ENCODE results near the gene DIP2C. TPM values are rescaled to one million over a fixed set of nuclear protein-coding genes. Genes with fewer than 3 reads are reported as not detected.
A peak's percentile ranks its signal among the peaks of the same experiment; 100 is the strongest.

The DIP2C gene
- polyA plus RNA-seq, 1 of the 3 experiments (the other 2 are of a cell fraction): 8.7 TPM

DNA sequence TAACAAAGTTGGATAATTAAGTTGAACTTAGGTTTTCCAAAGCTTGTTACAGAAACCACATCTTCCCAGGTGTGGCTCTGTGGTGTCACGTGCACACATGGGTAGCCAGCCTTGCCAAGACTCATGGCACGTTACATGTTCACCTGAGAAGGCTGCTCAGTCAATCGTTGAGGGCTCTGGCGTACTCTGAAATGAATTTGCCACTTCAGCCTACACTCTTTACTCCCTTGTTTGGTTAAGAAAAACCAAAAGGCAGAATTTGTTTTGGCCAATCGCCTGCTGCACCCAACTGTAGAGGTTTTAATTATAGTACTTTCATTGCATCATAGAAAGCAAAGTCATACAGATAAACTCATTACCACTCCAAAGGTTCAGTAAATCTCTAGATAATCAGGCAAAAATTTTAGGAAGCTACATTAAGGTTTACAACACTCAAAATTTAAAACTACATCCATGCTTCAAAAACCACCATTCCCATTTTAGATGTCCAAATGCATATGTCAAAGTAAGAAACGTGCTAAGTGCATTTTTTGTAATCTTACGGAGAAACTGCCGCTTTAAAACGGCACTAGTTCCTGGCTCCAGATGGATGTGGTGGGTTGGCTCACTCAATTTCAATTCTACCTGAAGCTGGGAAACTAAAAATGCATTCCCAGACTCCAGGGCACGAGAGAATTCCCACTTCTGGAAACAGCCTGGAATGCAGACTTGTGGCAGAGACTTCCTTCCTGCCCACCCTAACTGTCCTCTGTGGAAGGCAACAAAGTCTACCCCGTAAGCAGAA lies 88.4 kb downstream of the DIP2C start:
- Histone ChIP-seq H3K4me3 (ENCODE audit: low read depth in 2 of 2, low read length in 1 of 2) (no peak overlapping the region), H3F3A (replicated peaks; ENCODE audit: insufficient read depth) (peaks cover 8% of the 10 kb centered on the region), H3K27ac (ENCODE audit: low read depth in 2 of 2, low read length in 1 of 2) (peak overlapping the region in 1 of 2 experiments; percentile 36; a peak in 2 of 4 replicates), H3K4me1 (ENCODE audit: control insufficient read depth in 1 of 2, insufficient read depth in 2 of 2, low read depth in 1 of 2, low read length in 1 of 2) (peaks cover 14 to 39% of the 10 kb centered on the region in 2 experiments; a peak in 3 of 4 replicates), H3K27me3 (ENCODE audit: insufficient read depth) (no peaks in the 10 kb centered on the region), H3K9me3 (no peaks in the 10 kb centered on the region), H3K36me3 (replicated peaks in 1 of 2; ENCODE audit: control insufficient read depth in 1 of 2, insufficient read depth in 2 of 2, low read length in 1 of 2) (no peaks in the 10 kb centered on the region), H3K4me2 (peak overlapping the region; percentile 14; the same call in 1 of the 2 replicates), H3K9me2 (no peaks in the 10 kb centered on the region), H4K20me1 (ENCODE audit: insufficient read depth) (peaks cover 21% of the 10 kb centered on the region), H3K9ac (no peak overlapping the region), H2AFZ (ENCODE audit: low read depth) (no peak overlapping the region), H3K79me2 (ENCODE audit: insufficient read depth) (peaks cover 91% of the 10 kb centered on the region)
- TF ChIP-seq JUND (IDR thresholded peaks at IDR 0.05): no peak
- TF ChIP-seq GATA2 (CRISPR knock-in tag; IDR thresholded peaks at IDR 0.05): no peak
- TF ChIP-seq TAF1 (IDR thresholded peaks at IDR 0.05; ENCODE audit: borderline replicate concordance, low read depth, low read length): no peak
- TF ChIP-seq EZH2phosphoT487 (IDR thresholded peaks at IDR 0.05; ENCODE audit: borderline replicate concordance, low read depth): no peak
- no peak for TF ChIP-seq NFIC (IDR thresholded peaks at IDR 0.05; ENCODE audit: borderline replicate concordance)
- no peak for TF ChIP-seq RAD21 (IDR thresholded peaks at IDR 0.05; ENCODE audit: low read length)
- TF ChIP-seq MAX (IDR thresholded peaks at IDR 0.05; ENCODE audit: low read depth): no peak
- no peak for TF ChIP-seq ELF1 (IDR thresholded peaks at IDR 0.05)
- no peak for TF ChIP-seq ZBTB33 (IDR thresholded peaks at IDR 0.05; ENCODE audit: borderline replicate concordance, low read depth)
- TF ChIP-seq IRF3 (IDR thresholded peaks at IDR 0.05; ENCODE audit: low read depth, low read length): no peak
- no peak for TF ChIP-seq FOXJ3 (CRISPR knock-in tag; IDR thresholded peaks at IDR 0.05)
- TF ChIP-seq, protein P1, sequence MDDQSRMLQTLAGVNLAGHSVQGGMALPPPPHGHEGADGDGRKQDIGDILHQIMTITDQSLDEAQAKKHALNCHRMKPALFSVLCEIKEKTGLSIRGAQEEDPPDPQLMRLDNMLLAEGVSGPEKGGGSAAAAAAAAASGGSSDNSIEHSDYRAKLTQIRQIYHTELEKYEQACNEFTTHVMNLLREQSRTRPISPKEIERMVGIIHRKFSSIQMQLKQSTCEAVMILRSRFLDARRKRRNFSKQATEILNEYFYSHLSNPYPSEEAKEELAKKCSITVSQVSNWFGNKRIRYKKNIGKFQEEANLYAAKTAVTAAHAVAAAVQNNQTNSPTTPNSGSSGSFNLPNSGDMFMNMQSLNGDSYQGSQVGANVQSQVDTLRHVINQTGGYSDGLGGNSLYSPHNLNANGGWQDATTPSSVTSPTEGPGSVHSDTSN (IDR thresholded peaks at IDR 0.05): no peak
- TF ChIP-seq SIN3A (IDR thresholded peaks at IDR 0.05; ENCODE audit: borderline replicate concordance, low read depth, low read length): no peak
- ChIA-PET CTCF (no interaction called here), POLR2A (no interaction called here)
- no peak for DNase-seq
- 86% methylated on average over 11 of the region's 11 CpGs for WGBS (ENCODE audit: low lambda C conversion rate)
